Measurements from ENCODE around the gene UAP1L1.
A peak's percentile ranks its signal among the peaks of the same experiment; 100 is the strongest.

Gene UAP1L1

GRCh38 chr9:137077010-137077747, at the start of gene UAP1L1:
Gene UAP1L1, plus strand, starts transcription at chr9:137077517. Its CDS starts 16 bp downstream, at chr9:137077533.
- Histone ChIP-seq H3K4me1 (ENCODE audit: low read depth, poor library complexity, severe bottlenecking) (no peaks in the 10 kb centered on the region), H3K79me2 (ENCODE audit: insufficient read depth, low read depth) (no peaks in the 10 kb centered on the region), H3K27me3 (ENCODE audit: insufficient read depth, low read depth) (peaks cover 5% of the 10 kb centered on the region; the same call in 1 of the 2 replicates), H4K20me1 (ENCODE audit: insufficient read depth) (no peaks in the 10 kb centered on the region), H3K4me3 (IDR thresholded peaks at IDR 0.05; ENCODE audit: insufficient read depth, low read depth, low read length) (no peak within 1 kb of the TSS), H3K27ac (no peak within 1 kb of the TSS), H3K36me3 (ENCODE audit: insufficient read depth) (no peaks in the 10 kb centered on the region), H3K9ac (no peak within 1 kb of the TSS), H3K4me2 (no peak within 1 kb of the TSS; the same call in 1 of the 2 replicates), H2AFZ (ENCODE audit: low read depth) (0 out of 2 replicates have a peak within 1 kb of the TSS, but pooled peaks have one; percentile 22)
- no peak for TF ChIP-seq CTCF (conservative IDR thresholded peaks at IDR 0.05; ENCODE audit: low read depth, low read length)

- Histone ChIP-seq H3K36me3 (ENCODE audit: insufficient read depth) (no peaks in the 10 kb centered on the region), H3K79me2 (ENCODE audit: insufficient read depth, low read depth) (no peaks in the 10 kb centered on the region), H4K20me1 (ENCODE audit: insufficient read depth) (no peaks in the 10 kb centered on the region), H3K27me3 (ENCODE audit: insufficient read depth, low read depth) (peaks cover 8% of the 10 kb centered on the region; the same call in 1 of the 2 replicates), H3K4me3 (IDR thresholded peaks at IDR 0.05; ENCODE audit: insufficient read depth, low read depth, low read length) (no peak overlapping the region), H3K27ac (peak overlapping the region; percentile 22; the same call in 1 of the 2 replicates), H3K4me2 (peak overlapping the region; percentile 88), H3K4me1 (ENCODE audit: low read depth, poor library complexity, severe bottlenecking) (peaks cover 31% of the 10 kb centered on the region), H2AFZ (ENCODE audit: low read depth) (peak overlapping the region; percentile 91), H3K9ac (peak overlapping the region; percentile 54; the same call in 1 of the 2 replicates)
- no peak for TF ChIP-seq CTCF (conservative IDR thresholded peaks at IDR 0.05; ENCODE audit: low read depth, low read length)
These were observed 48.9 kb upstream of the UAP1L1 start for GRCh38 chr9:137028263-137029057.

- peaks cover 8% of the 10 kb centered on the region; the same call in 1 of the 2 replicates for H3K27me3 ChIP-seq (ENCODE audit: insufficient read depth, low read depth)
- H3K36me3 ChIP-seq (ENCODE audit: insufficient read depth): no peaks in the 10 kb centered on the region
- peak overlapping the region; percentile 54; the same call in 1 of the 2 replicates for H3K9ac ChIP-seq
- no peak overlapping the region for H3K27ac ChIP-seq
- no peak overlapping the region for H3K4me3 ChIP-seq (IDR thresholded peaks at IDR 0.05; ENCODE audit: insufficient read depth, low read depth, low read length)
- H3K79me2 ChIP-seq (ENCODE audit: insufficient read depth, low read depth): no peaks in the 10 kb centered on the region
- no peaks in the 10 kb centered on the region for H4K20me1 ChIP-seq (ENCODE audit: insufficient read depth)
- peaks cover 31% of the 10 kb centered on the region for H3K4me1 ChIP-seq (ENCODE audit: low read depth, poor library complexity, severe bottlenecking)
- peak overlapping the region; percentile 91 for H2AFZ ChIP-seq (ENCODE audit: low read depth)
- peak overlapping the region; percentile 88 for H3K4me2 ChIP-seq
- peak; percentile 85 for TF ChIP-seq CTCF (conservative IDR thresholded peaks at IDR 0.05; ENCODE audit: low read depth, low read length)
These were observed 48.0 kb upstream of the UAP1L1 start for GRCh38 chr9:137029058-137029936.

- no peak for TF ChIP-seq CTCF (conservative IDR thresholded peaks at IDR 0.05; ENCODE audit: low read depth, low read length)
- peaks cover 8% of the 10 kb centered on the region; the same call in 1 of the 2 replicates for H3K27me3 ChIP-seq (ENCODE audit: insufficient read depth, low read depth)
- H3K4me3 ChIP-seq (IDR thresholded peaks at IDR 0.05; ENCODE audit: insufficient read depth, low read depth, low read length): no peak overlapping the region
- no peaks in the 10 kb centered on the region for H4K20me1 ChIP-seq (ENCODE audit: insufficient read depth)
- no peak overlapping the region for H3K27ac ChIP-seq
- no peak overlapping the region for H2AFZ ChIP-seq (ENCODE audit: low read depth)
- H3K4me1 ChIP-seq (ENCODE audit: low read depth, poor library complexity, severe bottlenecking): peaks cover 38% of the 10 kb centered on the region
- no peak overlapping the region; the same call in 1 of the 2 replicates for H3K4me2 ChIP-seq
- no peaks in the 10 kb centered on the region for H3K36me3 ChIP-seq (ENCODE audit: insufficient read depth)
- H3K9ac ChIP-seq: no peak overlapping the region
- no peaks in the 10 kb centered on the region for H3K79me2 ChIP-seq (ENCODE audit: insufficient read depth, low read depth)
These were observed 47.3 kb upstream of the UAP1L1 start for GRCh38 chr9:137030006-137030405.

Data from KMS-11 (cell line).